ENCODE results near the gene TMEM72.

TMEM72 gene

DNA sequence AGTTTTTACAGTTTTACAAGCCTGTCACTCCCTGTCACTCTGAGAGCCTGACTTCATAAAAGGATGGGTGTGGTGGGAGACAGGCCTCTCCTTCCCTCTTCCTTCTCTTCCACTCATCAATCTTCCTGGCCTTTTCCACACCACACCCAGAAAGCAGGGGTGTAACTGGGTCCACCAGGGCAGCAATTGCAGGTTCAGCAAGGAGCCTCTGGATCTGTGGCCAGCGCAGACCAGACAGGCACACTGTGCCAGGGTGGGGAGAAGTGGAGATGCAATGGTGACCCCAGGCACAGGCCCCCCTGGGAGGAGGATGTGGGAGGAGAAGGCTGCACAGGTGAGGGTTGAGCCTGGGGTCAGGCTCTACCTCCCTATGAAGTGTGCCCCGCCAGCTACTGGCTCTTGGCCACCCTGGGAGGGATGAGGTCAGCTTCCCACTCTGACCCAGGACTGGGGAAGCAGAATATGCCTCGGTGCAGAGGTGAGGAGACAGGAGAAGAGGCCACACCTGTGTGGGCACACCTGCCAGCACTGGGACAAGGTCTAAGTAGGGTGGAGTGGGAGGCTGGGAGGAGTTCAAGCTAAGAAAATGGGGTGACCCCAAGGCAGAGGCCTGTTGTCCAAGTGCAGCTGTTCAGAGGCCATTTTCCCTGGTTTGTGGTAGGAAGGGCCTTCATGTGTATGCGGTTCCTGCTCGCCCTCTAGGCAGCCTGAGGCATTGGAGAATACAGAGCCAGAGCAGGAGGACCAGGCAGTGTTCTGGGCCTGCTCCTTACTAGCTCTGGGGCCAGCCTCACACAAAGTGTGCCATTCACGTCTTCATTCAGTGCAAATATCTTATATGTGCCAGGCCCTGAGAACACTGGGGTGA, 20.2 kb upstream of the TMEM72 start:
- DNase-seq (ENCODE audit: low read depth): no peak

DNA sequence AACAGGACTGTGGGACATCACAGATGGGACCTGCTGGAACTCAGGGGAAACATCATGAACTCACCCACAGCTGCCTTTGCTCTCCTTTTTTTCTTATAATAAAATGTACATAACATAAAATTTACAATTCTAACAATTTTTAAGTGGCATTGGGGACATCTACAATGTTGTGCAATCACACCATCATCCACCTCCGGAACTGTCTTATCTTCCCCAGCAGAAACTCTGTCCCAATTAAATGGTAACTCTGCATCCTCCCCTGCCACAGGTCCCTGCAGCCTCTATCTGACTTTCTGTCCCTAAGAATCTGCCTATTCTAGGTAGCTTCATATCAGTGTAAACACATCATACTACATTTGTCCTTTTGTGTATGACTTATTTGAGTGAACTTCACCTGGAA, 19.4 kb upstream of the TMEM72 start:
- no peak for DNase-seq (ENCODE audit: low read depth)

DNA sequence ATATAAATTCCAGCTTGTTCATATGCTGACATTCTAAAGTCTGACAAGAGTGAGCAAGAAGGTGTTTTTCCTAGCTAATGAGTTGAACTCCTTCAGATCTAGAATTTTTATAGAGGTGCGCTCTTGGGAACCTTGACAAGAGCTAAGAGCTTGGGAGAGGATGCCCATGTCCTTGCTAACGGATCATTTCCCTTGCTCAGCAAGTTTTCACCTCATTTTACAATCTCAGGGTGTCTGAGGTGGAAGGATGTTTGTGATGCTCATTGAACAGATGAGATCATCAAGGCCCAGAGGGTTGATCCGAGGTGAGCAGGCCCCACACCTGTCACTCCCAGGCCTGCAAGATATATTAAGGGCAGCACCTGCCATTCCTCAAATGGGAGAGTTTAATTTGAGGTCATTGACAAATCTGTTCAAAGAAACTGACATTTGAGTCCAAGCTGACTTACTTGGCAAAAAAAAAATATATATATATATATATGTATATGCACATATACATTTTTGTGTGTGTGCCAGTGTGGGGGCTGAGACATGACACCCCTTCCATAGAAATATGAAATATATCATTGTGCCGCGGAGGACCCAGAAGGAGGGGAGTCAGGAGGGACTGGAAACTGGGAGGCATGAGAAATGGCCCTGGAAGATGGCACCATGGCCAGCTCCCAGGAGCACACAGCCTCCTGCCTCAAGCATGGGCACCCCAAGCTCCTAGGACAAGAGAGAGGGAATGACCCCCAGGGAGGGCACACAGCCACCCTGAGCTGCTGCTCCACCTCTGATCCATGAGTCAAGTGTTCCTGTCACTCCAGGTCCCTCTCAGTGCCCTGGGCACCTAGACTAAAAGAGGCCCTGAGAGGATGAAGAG, 17.3 kb upstream of the TMEM72 start:
- DNase-seq (ENCODE audit: low read depth): no peak

DNA sequence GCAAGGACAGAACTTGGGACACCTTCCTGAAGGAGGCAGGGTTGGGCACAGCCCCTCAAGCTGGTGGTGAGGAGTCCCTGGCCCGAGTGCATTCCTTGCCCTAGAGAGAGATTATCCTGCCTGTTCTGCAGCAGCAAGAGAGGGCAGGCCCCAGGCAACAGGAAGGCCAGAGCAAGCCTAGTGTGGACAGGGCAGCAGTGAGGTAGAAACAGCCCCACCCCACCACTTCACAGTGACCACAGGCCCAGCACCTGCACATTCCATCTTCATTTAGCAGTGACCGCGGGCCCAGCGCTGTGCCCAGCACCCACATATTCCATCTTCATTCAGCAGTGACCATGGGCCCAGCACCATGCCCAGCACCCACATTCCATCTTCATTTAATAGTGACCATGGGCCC, 16.4 kb upstream of the TMEM72 start:
- DNase-seq (ENCODE audit: low read depth): no peak

DNA sequence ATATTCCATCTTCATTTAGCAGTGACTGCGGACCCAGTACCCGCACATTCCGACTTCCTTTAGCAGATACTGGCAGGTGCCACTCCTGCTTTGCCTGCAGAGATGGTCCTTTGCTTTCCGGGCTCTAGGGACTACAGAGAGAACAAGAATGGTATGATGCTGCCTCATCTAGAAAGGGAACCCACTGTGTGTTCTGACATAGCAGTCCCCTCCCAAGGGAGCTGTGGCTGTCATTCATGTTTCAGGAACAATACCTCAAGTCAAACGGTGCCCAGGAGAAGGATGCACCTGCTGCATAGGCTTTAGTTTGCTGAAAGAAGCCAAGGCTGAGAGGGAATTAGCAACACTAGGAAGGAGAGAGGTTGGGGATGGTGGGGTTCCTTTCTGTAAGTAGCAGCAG, 15.9 kb upstream of the TMEM72 start:
- no peak for DNase-seq (ENCODE audit: low read depth)

DNA sequence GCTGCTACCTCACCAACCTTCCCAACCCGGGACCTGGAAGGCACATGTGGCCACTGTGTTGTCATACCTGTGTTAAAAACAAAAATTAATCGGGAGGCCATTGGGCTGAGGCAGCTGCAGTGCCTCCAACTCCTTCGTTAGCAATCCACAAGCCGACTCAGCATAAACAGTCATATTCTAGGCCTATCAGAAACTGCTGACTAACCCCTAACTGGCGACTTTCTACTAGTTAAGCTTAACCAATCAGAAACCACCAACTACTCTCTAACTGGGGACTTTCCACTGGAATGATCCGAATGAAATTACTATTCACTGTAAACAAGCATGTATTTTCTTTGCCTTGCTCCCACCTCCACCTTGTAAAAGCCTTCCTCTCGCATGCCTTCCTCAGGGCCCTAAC, 14.1 kb upstream of the TMEM72 start:
- no peak for DNase-seq (ENCODE audit: low read depth)

DNA sequence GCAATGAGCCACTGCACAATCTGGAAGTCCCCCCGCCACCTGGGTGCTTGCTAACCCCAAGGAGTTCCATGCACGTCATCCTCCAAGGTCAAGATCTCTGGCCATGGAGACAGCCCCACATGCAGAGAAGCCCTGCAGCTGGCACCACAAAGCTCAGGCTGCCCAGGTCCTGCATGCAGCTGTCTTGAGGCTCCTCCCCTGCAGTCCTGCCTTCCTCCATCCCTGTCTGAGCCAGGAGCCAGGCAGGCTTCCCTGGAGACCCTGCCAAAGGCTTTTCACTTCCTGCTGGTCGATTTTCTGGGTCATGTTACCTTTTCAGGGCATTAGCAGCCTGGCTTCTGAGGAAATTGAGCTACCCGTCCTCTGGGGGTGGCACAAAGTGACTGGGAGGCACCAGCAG, 12.5 kb upstream of the TMEM72 start:
- DNase-seq (ENCODE audit: low read depth): no peak

DNA sequence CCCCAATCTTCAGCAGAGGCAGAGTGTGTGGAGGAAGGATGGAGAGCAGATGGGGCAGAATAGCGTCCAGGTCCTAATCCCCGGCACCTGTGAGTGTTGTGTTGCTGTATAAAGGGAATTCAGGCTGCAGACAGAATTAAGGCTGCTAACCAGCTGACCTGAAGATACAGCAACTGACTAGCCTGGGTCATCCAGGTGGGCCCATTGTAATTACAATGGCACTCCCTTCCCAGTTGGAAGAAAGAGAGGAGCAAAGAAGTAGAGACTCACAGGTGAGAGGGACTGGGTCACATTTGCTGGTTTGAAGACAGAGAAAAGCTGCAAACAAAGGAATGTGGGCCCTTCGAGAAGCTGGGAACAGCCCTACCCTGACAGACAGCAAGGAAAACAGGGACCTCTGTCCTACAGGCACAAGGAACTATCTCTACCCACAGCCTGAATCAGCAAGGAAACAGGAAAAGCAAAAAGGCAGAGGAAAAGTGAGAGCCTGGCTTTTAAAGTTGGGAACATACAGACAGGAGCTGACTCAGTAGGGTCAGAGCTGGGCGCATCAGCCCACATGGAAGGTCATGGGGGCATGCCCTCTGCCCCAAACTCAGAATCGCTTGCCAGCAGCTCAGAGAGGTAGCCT, 11.6 kb upstream of the TMEM72 start:
- DNase-seq (ENCODE audit: low read depth): no peak

DNA sequence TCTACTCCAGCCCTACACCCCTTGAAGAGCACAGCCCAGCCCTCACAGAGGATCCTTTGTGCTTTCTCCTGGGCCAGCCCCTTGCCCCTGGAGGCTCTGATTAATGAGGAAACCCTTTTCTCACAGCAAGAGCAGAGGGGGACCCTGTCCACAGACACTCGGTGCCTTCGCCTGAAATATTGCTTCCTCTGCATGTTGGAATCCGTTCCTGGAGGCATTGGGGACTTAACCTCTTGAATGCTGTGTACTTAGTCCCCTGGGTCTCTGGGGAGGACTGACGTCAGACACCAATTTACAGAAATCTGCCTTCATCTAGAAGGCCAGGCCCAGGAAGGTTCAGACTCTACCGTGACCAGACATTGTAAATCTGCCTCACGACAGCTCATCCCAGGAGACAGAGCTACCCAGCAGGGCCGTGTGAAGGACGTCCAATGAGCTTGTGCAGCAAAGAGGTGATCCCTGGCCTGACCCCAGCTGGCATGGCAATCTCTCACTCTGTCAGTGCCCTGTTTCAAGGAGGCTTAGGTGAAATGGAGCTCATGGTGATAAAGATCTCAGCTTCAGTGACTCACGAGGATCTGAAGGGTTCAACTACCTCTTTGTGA, 8.1 kb upstream of the TMEM72 start:
- DNase-seq (ENCODE audit: low read depth): no peak

DNA sequence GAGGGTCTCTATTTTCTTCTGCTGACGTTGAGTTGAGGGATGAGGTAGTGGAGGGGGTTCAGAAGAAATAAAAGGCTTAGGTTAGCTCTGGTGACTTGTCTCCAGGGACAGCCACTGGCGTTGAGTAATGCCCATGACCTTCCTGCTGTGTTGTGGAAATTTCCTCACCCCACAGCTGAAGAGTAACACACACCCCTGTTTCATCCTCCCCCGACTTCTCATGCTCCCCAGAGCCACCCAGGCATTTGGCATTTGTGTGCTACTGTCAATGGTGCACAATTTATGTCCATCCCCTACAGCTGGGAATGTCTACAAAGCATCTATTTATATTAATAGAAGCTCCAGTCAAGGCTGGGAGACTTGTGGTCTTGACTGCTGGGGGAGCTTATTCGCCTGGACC, 4.7 kb upstream of the TMEM72 start:
- DNase-seq (ENCODE audit: low read depth): no peak

DNA sequence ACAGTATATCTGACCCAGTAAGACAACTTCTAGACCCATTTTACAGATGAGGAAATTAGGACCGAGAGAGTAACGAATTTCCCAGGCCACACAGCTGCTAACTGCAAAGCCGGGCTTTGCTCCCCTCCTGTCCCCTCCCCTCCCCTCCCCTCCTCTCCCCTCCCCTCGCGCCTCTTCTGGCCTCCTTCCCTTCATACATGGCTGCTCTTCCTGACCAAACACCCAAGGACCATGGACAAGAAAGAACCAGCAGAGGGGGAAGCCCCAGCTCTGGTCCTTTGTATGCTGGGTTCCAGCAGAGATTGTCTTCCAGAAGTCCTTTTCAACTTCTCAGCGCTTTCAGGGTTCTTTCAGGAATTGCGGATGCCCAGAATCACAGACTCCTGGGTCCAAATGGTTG, 3.6 kb upstream of the TMEM72 start:
- no peak for DNase-seq (ENCODE audit: low read depth)

DNA sequence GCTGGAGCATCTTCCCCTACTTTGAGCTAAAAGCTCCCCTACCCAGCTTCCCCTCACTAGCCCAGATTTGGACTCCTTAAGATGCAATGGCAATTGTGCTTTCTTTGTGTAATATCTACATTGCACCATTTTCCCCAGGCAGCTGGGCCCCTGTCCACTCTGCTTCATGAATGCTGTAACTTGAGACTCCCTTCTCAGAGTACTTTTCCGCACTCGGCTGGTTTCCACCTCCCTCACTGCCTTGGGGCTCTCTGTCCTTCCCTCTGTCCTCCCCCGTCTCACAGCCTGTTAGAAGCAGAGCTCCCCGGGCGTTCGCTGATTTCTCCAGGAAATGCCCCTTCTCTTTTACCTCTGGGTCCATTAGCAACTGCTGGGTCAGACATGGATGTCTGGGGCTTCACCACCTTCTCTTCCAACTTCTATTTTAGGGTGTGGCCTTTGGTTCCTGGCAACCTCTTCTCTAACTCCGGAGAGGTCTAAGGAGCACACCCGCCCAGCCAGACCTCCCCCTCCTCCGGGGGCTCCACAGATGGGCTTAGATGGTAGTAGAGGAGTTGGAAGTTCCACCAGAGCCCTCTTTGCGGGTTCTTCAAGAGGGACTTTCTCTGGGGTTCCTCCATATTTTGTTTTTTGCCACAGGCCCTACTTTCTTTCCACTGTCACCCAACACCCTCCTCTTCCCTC, 2.9 kb upstream of the TMEM72 start:
- DNase-seq (ENCODE audit: low read depth): no peak

DNA sequence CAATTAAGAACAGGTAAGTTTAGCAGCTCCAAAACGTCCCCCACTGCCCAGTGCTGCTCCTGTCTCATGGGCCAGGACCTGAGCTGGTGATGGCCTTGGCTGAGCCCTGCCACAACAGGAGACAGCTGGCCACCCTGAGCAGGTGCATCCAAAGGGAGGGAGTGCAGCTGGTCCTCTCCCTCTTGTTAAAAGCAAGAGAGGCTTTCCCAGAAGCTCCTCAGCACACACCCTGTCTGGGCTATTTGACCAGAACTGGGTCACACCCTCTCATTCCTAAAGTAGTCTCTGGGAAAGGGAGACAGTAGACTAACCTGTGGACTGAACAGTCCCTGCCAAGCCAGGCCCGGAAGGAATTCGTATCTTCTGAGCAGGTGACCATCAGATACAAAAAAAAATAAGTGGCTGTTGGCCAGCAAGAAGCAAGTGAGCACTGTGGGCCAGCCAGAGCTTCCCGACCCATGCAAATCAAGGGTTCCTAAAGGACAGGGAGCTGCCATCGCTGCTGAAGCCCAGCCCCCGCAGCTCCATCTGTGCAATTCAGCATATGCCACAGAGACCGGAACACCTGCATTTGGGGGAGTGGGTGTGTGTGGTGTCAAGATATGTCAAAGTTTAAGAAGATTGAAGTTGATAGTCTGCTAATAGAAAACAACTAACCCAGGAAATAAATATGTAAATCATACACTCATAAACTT, 2.1 kb upstream of the TMEM72 start:
- DNase-seq (ENCODE audit: low read depth): no peak

DNA sequence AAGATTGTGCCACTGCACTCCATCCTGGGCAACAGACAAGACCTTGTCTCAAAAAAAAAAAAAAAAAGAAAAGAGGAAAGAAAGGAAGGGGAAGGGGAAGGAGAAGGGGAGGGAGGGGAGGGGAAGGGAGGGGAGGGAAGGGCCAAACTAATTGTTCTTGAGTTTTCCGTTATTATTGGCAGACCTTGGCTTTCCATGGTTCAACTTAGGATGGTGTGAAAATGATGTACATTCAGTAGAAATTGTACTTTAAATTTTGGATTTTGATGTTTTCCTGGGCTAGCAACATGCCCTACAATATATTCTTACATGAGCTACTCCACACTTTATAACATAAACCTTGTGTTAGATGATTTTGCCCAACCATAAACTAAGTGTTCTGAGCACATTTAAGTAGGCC, 1.2 kb upstream of the TMEM72 start:
- DNase-seq (ENCODE audit: low read depth): no peak

DNA sequence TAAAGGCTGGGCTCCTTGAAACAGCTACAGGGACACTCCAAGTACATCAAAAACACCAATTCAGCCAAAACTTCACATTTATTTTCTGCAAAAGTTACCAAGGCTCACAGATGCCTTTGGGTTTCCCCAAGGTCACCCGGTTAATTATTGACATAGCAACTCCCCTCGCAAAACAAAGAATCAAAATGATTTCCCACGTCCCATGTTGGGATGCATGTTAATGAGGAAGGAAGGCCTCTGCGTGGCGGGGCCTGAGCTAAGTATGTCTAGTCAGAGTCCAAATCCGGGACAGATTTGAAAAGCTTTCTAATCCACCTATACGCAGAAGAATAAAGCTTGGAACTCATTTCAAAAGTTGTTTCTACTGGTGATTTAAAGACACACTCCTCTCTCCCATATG, 535 bp upstream of the TMEM72 start:
- DNase-seq (ENCODE audit: low read depth): no peak

DNA sequence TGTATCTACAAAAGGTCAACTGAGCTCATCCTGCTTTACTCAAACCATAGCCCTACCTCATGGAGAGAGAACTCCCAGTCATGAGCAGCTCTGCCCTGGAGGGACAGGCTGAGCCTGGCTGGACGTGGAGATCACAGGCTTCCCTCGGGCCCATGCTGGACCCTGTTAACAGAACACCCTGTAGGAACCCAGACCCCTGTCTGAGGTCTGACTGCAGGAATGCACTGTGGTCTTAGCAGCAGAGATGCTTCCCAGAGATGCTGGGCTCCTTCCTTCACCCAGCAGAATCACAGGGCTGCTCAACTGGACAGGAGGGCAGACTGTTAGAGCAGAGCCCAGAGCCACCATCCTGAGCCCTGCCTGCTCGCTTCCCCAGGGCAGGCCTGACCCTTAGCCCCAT, 814 bp downstream of the TMEM72 start:
- DNase-seq (ENCODE audit: low read depth): no peak

DNA sequence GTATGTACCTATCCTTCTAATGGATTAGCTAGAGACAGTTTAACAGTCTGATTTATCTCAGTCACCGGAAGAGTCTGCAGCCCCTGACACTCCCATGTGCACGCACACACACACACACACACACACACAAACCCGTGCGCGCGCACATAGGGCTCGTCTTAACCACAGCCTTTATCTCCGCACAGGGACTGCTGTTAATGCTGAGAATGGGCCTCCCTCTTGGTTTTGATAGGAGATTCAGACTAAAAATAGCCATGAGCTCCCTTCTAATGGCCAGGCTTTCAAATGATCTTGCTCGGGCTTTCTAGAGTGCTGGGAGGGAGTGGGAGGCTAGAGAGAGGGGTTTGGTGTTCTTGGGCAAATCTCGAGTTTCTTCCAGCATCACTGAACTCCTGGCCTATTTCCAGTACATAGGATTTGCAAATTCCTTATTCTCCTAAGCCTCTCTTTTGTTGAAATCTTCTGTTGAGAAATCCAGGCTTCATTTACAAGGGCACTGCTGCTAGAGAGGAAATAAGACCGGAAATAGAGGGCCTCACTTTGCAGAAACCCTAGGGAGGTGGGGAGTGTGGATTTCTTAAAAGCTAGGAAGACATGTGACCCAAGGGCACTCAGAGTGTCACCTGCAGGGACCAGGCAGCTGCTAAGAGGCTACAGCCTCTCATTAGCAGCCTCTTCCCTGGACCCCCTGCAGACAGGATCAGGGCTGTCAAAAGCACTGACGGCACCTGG, 2.4 kb downstream of the TMEM72 start:
- DNase-seq (ENCODE audit: low read depth): no peak

DNA sequence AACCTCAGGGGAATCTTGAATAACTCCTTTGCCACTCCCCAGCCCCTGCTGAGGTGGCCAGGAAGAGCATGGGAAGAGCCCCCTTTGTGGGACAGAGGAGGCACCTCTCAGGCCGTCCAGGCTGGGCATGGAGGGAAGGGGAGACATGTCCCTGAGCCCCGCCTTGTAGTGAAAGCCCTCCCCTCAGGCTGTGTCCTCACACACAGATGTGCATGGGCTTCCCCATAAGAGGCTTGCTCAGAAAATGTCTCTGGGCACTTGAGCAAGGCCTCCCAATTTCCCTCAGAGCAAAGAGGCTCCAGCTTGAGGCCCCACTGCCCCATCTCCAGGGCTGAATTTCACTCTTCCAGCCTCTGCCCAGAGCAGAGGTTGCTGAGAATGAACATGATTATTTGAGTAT, 3.8 kb downstream of the TMEM72 start:
- DNase-seq (ENCODE audit: low read depth): no peak

DNA sequence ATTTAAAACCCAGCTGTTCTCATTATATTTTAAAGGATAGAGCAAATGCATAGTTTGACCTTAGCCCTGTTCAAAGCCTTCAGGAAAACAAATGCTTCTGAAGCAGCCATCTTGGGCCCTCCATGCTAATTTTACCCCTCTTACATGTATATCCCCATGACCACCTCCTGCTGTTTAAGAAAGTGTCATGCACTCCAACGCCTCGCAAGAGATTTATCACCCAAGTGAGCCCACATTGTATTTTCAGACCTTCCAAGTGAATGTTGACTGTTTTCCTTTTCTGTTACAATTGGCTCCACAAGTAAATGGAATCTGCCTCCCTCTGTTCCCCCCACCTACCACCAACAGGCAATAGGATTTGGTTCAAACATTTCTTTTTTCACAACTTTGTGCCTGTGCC, 5.3 kb downstream of the TMEM72 start:
- DNase-seq (ENCODE audit: low read depth): no peak

DNA sequence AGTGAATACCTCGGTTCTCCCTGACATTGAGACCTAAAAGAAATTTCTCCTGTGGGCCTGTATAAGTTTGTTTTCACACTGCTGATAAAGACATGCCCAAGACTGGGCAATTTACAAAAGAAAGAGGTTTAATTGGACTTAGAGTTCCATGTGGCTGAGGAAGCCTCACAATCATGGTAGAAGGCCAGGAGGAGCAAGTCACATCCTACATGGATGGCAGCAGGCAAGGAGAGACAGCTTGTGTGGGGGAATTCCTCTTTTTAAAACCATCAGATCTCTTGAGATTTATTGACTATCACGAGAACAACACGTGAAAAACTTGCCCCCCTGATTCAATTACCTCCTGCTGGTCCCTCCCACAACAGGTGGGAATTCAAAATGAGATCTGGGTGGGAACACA, 6.7 kb downstream of the TMEM72 start:
- DNase-seq (ENCODE audit: low read depth): no peak

DNA sequence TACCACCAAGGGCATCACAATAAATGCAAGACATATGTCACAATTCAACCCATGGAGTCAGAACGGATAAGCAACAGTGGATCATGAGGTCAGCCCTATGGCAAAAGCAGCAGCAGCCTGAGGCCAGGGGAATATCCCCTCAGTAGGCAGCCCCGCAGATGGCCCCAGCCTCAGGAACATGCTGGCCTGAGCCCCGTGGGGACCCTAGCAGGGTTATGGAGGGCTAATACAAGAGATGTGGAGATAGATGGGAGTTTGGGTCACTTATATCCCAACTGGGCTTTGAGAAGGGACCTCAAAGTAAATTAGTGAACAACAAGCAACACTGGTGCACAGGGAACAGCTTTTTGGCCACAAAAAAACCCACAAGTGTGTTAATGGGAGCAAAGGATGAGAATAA, 9.1 kb downstream of the TMEM72 start:
- no peak for DNase-seq (ENCODE audit: low read depth)

Data from stimulated activated CD8-positive, alpha-beta memory T cell treated with anti-CD3 and anti-CD28 coated beads, Interleukin-15, amount 100 ng/mL, for 1 hour (primary cell).